ENCODE results near the gene TECTA.

The TECTA gene

GRCh38 chr11:121188776-121189175, 87.7 kb downstream of the TECTA start:
- DNase-seq (ENCODE audit: low read depth), result no peak

DNA sequence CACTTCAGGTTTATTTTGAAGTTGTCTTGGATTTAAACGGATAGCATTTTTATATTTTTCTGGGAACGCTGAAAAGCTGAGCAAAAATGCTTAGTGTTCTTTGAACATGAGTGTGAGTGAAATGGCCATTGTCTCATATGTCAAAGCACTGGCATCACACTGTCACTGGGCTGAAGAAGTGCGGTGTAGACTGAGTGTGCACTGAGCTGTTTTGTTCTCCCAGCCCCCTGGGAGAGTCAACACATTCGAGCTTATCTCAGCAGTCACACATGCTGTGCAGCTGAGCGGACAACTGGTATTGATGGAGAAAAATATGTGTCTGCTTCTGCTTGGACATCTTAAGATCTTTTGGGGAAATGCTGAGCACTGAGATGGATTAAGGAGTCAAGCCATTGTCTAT, 90.8 kb downstream of the TECTA start:
- no peak for DNase-seq (ENCODE audit: low read depth)

DNA sequence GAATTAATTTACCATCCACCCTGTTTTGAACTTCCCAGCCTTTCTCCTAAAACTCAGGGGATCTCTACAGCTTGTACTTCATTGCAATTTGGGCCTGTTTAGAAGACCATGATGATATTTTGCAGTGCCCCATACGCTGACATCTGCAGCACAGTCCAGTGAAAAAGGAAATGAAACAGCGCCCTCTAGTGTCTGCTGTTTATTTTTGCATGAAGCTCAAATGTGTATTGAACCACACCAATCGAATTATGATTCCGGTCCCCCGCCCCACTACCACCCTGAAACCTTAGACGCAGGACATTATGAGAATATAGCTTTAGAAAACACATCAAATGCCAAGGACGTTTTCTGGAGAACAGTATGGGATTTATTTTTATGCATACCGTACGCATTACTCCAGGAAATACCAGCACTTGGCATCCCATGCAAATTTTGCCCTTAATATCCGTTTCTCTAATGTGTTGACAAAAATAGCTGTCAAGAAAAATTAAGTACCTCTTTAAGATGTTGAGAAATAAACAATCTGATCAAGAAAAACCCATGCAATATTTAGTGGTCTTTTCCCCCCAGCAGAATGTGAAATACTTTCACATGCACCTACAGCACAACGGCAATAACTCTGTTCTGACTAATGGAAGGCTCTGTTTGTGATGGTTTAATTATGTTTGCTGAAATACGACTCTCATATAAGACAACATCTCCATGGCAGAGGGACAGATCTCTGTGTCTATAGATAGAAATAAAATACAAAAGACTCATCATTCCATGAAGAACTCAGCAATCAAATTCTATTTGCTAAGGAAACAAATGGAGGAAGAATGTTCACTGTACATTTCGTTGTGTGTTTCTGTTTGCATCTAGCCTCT, 93.9 kb downstream of the TECTA start:
- peak; percentile 45 for DNase-seq (ENCODE audit: low read depth)

GRCh38 chr11:121198491-121198890, 97.4 kb downstream of the TECTA start:
- DNase-seq (ENCODE audit: low read depth), result no peak

GRCh38 chr11:121199516-121199915, 98.5 kb downstream of the TECTA start:
- DNase-seq (ENCODE audit: low read depth), result no peak

DNA sequence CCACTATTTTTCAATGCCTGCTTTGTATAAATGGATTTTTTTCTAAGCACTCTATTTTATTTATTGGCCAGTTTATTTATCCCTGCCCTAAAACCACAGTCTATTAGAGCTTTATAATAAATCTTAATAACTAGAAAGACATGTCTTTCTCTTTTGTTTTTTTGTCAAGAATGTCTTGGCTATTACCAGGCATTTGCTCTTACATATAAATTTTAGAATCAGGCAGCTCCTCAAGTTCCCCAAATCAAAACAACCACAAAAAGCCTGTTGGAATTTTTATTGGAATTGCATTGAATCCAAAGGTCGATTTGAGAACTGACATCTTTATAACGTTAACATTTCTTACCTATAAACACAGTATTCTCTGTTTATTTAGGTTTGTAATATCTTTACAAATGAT, 105.8 kb downstream of the TECTA start:
- DNase-seq (ENCODE audit: low read depth), result no peak

DNA sequence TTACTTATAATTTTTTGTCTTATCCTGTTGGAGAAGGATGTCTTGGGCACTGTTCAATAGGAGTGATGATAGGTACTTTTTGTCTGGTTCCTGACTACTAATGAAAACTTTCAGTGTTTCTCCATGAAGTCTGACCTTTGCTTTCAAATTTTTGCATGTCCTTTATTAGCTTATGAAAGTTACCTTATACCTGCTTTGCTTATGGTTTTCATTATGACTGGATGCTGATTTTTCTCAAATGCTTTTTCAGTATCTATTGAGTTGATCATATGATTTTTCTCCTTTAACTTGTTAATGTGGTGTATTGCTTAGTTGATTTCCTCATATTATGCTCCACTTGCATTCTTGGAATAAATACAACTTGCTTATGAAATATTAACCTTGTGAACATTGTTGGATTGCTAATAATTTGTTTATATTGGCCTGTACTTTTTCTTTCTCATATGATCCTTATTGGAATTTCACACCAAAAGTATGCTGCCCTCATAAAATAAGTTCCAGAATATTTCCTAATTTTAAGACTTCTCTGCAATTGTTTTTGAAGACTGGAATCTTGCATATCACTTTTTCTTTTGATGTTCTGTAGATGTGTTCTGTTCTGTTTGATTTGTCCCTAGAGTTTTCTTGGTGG, 106.6 kb downstream of the TECTA start:
- DNase-seq (ENCODE audit: low read depth), result no peak

DNA sequence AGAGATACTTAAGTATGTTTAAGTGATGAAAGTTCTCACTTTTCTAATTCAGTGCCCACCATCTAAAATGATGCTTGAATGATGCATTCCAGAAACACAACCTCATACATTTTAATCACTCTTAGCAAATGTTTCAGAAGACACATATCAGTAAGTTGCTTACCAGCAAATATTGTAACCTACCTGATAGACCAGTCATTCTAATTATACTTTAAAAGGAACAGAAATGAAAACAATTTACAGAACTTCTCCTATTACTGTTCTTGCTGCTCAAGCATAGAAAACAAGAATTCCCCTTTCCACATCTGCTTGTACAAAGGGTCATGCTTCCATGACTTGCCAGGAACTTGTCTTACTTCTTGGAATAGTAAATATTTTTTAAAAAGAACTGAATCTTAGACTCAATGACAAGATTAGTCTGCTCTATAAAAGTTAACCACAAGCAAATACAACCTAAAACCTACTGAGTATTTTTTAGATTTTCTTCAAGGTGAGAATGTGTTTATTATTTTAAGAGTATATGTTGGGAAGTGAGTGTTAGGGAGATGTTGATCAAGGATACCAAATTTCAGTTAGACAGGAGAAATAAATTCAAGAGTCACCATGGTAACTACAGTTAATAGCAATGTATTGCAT, 109.5 kb downstream of the TECTA start:
- DNase-seq (ENCODE audit: low read depth), result no peak

- no peak for DNase-seq (ENCODE audit: low read depth)
Observed at GRCh38 chr11:121211626-121212025, 110.6 kb downstream of the TECTA start.

DNA sequence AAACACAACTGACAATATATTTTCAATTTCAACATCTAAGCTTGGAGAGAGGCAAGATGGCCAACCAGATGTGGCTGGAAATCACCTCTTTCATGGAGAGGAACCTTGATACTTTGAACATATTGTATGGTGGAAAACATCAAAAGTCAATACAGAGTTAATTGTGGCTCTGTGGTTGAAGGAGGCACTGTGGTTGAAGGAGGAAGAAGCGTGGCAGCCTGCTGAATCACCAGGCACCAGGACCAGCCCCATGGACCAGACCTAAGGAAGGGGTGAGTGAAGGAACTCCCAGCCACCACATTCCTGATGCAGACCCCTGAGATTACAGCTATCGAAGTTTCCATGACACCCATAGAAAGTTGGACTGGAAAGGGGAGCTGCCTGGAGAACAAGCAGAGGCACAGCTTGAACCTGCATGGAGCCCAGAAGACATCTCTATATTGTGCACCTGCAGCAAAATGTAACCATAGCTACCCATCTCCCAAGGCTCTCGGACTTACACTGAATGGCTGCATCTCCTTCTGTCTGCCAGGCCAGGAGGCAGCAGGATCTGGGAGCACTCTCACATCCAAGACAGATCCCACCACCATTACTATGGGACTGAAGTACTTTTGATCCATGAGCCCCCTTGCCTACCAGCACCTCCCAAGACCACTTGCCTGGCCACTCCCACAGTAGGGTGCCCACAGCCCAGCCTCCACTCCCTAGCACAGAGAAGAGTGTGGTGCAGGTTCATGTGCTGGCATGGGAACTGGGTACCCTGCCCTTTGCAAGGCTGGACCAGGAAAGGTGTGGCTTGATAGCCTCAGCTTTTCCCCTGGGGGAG, 111.7 kb downstream of the TECTA start:
- no peak for DNase-seq (ENCODE audit: low read depth)

- DNase-seq (ENCODE audit: low read depth), result no peak
Observed at GRCh38 chr11:121213362-121213893, 112.4 kb downstream of the TECTA start.

GRCh38 chr11:121214861-121215260, 113.8 kb downstream of the TECTA start:
- DNase-seq (ENCODE audit: low read depth), result no peak

DNA sequence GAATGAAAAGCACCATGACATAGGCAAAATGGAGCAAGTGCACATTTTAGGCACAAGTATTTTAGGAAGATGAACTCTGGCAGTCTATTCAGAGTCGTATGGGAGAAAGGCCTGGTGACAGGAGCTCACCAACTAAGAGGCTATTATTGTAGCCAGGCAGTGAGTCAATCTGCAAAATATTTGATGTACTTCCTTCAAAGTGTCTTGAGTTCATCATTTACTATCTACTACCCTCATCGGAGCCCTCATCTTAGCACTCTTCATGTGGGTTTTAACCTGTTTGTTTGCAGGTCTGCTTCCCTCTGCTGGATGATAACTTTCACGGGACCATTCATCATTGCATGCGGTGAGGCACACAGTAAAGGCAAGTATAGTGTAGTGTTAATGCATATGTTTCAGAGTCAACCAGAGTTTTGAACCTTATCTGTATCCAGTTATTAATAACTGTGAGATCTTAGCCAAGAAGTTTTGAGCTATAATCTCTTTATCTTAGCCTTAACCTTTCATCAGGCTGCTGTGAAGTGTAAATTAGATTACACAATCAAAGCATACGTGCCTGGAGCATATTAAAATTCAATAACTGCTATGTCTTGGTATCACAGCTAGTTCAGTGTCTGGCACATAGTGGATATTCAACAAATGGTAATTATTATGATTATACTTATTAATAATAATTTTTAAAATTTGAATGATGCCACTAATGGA, 120.6 kb downstream of the TECTA start:
- no peak for DNase-seq (ENCODE audit: low read depth)

DNA sequence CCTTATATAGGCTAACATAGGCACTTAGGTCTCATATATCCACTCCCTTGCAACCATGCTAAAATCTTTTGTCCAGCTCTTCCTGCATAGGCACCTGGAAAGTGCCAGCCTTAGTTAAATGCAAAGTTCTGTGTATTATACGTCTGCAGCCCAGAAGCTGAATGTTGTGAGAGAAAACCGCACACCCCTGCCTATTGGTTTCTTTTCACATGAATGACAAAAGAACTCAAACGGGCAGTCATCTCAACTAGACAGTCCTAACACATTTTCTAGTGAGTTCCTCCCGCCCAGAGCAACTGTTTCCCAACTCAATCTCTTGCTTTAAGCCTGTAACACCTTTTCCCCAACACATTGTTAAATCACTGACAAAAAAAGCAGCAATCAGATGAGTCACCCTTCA, 122.1 kb downstream of the TECTA start:
- DNase-seq (ENCODE audit: low read depth), result no peak

- DNase-seq (ENCODE audit: low read depth), result no peak
Observed at GRCh38 chr11:121225382-121225781, 124.3 kb downstream of the TECTA start.

- no peak for DNase-seq (ENCODE audit: low read depth)
Observed at GRCh38 chr11:121226415-121227263, 125.6 kb downstream of the TECTA start.

DNA sequence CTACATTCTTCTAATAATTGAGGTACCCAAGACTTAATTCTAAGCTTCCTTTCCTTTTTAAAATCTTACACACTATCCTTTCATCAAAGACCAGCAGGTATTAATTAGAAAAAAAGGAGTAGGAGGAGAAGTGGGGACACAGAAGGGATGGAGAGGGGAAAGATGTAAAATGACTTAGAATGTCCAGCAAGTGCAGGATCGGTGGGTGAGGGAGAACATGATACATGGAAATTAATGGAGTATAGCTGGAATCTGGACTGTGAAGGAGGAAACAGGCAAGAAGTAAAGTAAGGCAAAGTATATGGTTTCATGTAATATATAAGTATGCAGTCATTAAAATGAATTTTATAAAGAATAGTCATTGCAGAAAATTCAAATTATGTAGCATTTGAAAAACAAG, 127.8 kb downstream of the TECTA start:
- no peak for DNase-seq (ENCODE audit: low read depth)

- no peak for DNase-seq (ENCODE audit: low read depth)
Observed at GRCh38 chr11:121229495-121230215, 128.6 kb downstream of the TECTA start.

DNA sequence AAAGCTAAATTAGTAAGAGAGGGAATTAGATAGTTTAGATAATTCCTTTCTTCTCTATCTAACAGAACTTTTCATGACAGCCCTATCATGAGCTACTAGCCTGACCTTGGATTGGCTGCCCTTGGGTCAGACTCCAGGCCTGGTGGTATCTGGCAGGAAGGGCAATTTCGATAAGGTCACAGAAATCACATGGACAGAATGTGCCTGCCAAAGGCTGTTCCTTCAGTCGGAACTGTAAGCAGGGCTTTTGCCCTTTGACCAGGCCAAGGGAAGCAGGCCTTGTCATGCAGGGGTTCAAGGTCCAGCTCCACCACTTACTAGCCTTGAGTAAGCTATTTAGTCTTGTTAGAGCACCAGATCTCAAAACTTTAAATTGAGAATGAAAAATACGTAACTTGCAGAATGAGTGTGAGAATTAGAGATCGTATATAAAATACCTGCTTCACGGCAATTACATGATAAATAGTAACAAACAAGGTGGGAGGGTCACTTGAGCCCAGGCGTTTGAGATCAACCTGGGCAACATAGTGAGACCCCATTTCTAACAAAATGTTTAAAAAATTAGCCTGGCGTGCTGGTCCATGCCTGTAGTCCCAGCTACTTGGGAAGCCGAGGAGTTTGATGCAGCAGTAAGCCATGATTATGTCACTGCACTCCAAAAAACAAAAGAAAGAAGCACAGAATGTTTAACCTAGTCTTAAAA, 130.7 kb downstream of the TECTA start:
- no peak for DNase-seq (ENCODE audit: low read depth)

Data from activated gamma-delta T cell treated with anti-CD3 and anti-CD28 coated beads, Interleukin-2, amount 50 U/mL, for 16 hours (primary cell).